K562 (cell line): ENCODE results near the gene JUND. TPM values are rescaled to one million over a fixed set of nuclear protein-coding genes. Genes with fewer than 3 reads are reported as not detected.

Experiments used
- ATF1 ChIP-seq, 2 experiments: fragments of 450-650 bp in 1 of 2; IDR thresholded peaks; 2 replicates each; pipeline ENCODE4 v1.6.1; 2016; ENCODE audit warnings: missing compliant biosample characterization in 1 of 2, missing genetic modification characterization in 1 of 2
- ERF ChIP-seq: fragments of 450-650 bp; formaldehyde crosslinking; IDR thresholded peaks from 2 replicates; pipeline ENCODE4 v1.4.0; 2020; ENCODE audit warnings: mild to moderate bottlenecking, mixed read lengths
- ESRRA ChIP-seq: fragments of 450-650 bp; IDR thresholded peaks from 2 replicates; pipeline ENCODE4 v1.6.1; 2014; ENCODE audit warnings: low read depth, mild to moderate bottlenecking, moderate library complexity, borderline replicate concordance
- FOXM1 ChIP-seq, 2 experiments: fragments of 450-650 bp in 1 of 2; sonication (generic) in 1 of 2; formaldehyde crosslinking in 1 of 2; IDR thresholded peaks; 2 replicates each; pipeline versions ENCODE4 v1.6.1 to v1.9.0; 2017 to 2022; ENCODE audit warnings: low read depth in 2 of 2, mild to moderate bottlenecking in 2 of 2, missing genetic modification reagents in 1 of 2, moderate library complexity in 1 of 2
- HCFC1 ChIP-seq: IDR thresholded peaks from 2 replicates; pipeline ENCODE4 v1.6.1; 2012; ENCODE audit warnings: low read depth, low read length, improper control_type of control experiment
- MEF2A ChIP-seq: IDR thresholded peaks from 2 replicates; pipeline ENCODE4 v1.6.1; 2011; ENCODE audit warnings: low read depth, mild to moderate bottlenecking, low read length, moderate library complexity; ENCODE audit not compliant: control insufficient read depth
- MIER1 ChIP-seq: fragments of 450-650 bp; IDR thresholded peaks from 2 replicates; pipeline ENCODE4 v1.6.1; 2016; ENCODE audit warnings: antibody characterized with exemption, mild to moderate bottlenecking, low read depth
- MXI1 ChIP-seq: IDR thresholded peaks from 2 replicates; pipeline ENCODE4 v1.6.1; 2011; ENCODE audit warnings: low read depth, mild to moderate bottlenecking, improper control_type of control experiment, low read length
- MYNN ChIP-seq, 2 experiments: sonication (generic); formaldehyde crosslinking in 1 of 2; IDR thresholded peaks; 2 replicates each; pipeline versions ENCODE4 v1.5.0 to v1.6.1; 2016 to 2020; ENCODE audit warnings: antibody characterized with exemption in 1 of 2, missing genetic modification reagents in 1 of 2
- NCOA6 ChIP-seq: fragments of 450-650 bp; IDR thresholded peaks from 2 replicates; pipeline ENCODE4 v1.6.1; 2017; ENCODE audit warnings: mild to moderate bottlenecking
- NEUROD1 ChIP-seq: fragments of 150-350 bp; IDR thresholded peaks from 2 replicates; pipeline ENCODE4 v1.6.1; 2014; ENCODE audit warnings: borderline replicate concordance, low read length, low read depth; ENCODE audit not compliant: partially characterized antibody
- SMARCE1 ChIP-seq: fragments of 450-650 bp; IDR thresholded peaks from 2 replicates; pipeline ENCODE4 v1.7.1; 2016; ENCODE audit warnings: mild to moderate bottlenecking
- ZMIZ1 ChIP-seq, 2 experiments: fragments of 150-350 bp in 1 of 2; IDR thresholded peaks; 2 replicates each; pipeline ENCODE4 v1.6.1; 2012 to 2016; ENCODE audit warnings: low read depth in 2 of 2, low read length in 2 of 2, mild to moderate bottlenecking in 1 of 2, moderate library complexity in 1 of 2
- polyA plus RNA-seq, 8 experiments: library from polyadenylated mRNA; depleted of rRNA in 4 of 8; stranded (reverse) in 5 of 8; unstranded in 3 of 8; fragments of >200 nt; fragmentation: Nextera tagmentation in 2 of 8; fragmentation: Illumina TruSeq in 1 of 8; extraction: Ambion mirVana in 2 of 8; extraction: Trizol in 1 of 8; gene quantifications; 2 replicates each; pipeline versions ENCODE4 v1.2.1 to v1.2.3, GENCODE V29; 2011 to 2014; ENCODE audit warnings: inconsistent platforms in 1 of 8, missing spikeins in 1 of 8
- total RNA-seq, 7 experiments: library from RNA; depleted of rRNA in 6 of 7; stranded (reverse); fragments of >200 nt in 6 of 7; fragmentation: Illumina TruSeq in 2 of 7; extraction: Trizol in 2 of 7; gene quantifications; 2 replicates each; pipeline versions ENCODE4 v1.2.1 to v1.2.3, GENCODE V29; 2011 to 2021; ENCODE audit warnings: low replicate concordance in 1 of 7
- TF ChIP-seq, protein P1 (sequence below), 2 experiments: fragments of 450-650 bp in 1 of 2; sonication (generic) in 1 of 2; formaldehyde crosslinking in 1 of 2; IDR thresholded peaks in 1 of 2; conservative IDR thresholded peaks in 1 of 2; 2 replicates each; pipeline versions ENCODE4 v1.6.1 to v1.8.1; 2016 to 2023; ENCODE audit warnings: mild to moderate bottlenecking in 2 of 2, moderate library complexity in 2 of 2, inconsistent platforms in 1 of 2, missing genetic modification reagents in 1 of 2
- TF ChIP-seq, protein P2 (sequence below): fragments of 450-650 bp; IDR thresholded peaks from 2 replicates; pipeline ENCODE4 v1.7.1; 2018; ENCODE audit warnings: mild to moderate bottlenecking, low read depth; ENCODE audit not compliant: partially characterized antibody

JUND gene
- total and polyA plus RNA-seq, 9 of the 15 experiments (the other 6 are each of a cell fraction or from before 2014, with no cell fraction given): 6.4 to 286 (median 42.3) TPM

DNA sequence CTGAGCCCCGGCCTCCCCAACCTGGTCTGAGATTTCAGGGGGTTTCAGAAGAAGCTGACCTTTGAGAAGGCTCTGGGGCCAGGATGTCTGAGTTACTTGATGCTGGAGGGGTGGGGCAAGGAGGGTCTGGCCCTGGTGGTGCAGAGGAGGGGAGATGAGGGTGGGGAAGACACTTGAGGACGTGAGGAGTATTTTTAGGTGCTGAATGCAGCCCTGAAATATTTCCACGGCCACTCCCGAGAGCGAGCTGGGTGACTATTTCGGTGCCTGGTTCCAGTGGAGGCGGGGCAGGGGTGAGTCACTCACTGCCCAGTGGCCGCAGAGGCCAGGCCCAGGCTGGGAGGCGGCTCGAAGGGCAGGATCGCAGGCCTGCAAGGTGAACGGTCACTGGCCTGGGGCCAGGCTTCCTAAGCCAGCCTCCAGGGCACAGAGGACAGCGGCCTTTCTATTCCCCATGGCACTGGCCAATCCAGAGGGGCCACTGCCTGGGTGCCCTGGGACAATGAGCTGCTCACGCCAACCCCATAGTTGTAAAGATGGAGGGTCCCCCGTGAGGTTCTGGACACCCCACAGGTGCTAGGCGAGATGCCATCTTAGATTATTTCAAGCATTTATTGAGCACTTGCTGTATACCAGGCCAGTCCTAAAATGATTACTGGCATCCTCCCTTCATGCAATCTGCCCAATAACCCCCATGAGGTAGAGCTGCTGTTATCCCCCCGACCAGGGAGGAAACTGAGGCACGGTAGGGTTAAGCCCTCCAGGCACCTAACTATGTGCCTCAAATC, 19.7 kb upstream of the JUND start (continued):
- 0 out of 2 replicates have a peak, but pooled peaks have one; percentile 23 for TF ChIP-seq MYNN (IDR thresholded peaks at IDR 0.05)
- TF ChIP-seq MYNN (CRISPR knock-in tag; IDR thresholded peaks at IDR 0.05): no peak
- TF ChIP-seq, protein P1, sequence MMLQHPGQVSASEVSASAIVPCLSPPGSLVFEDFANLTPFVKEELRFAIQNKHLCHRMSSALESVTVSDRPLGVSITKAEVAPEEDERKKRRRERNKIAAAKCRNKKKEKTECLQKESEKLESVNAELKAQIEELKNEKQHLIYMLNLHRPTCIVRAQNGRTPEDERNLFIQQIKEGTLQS (IDR thresholded peaks at IDR 0.05): peak; percentile 91
- TF ChIP-seq, protein P1 (CRISPR knock-in tag; conservative IDR thresholded peaks at IDR 0.05): no peak
- TF ChIP-seq ESRRA: peak; percentile 42; the same call in 1 of the 2 replicates
- TF ChIP-seq ERF (CRISPR knock-in tag): no peak
- TF ChIP-seq FOXM1 (IDR thresholded peaks at IDR 0.05; ENCODE audit: low read depth): no peak
- 0 out of 2 replicates have a peak, but pooled peaks have one; percentile 5 for TF ChIP-seq FOXM1 (CRISPR knock-in tag; IDR thresholded peaks at IDR 0.05; ENCODE audit: low read depth)
- peak; percentile 65; the same call in 1 of the 2 replicates for TF ChIP-seq SMARCE1
- no peak for TF ChIP-seq ATF1 (CRISPR knock-in tag; IDR thresholded peaks at IDR 0.05)
- TF ChIP-seq ATF1 (tag; IDR thresholded peaks at IDR 0.05): peak; percentile 15; the same call in 1 of the 2 replicates
- TF ChIP-seq MEF2A: 0 out of 2 replicates have a peak, but pooled peaks have one; percentile 40
- no peak for TF ChIP-seq MXI1
- no peak for TF ChIP-seq HCFC1
- no peak for TF ChIP-seq ZMIZ1 (IDR thresholded peaks at IDR 0.05; ENCODE audit: low read depth in 2 of 2, low read length in 2 of 2)
- TF ChIP-seq NCOA6: no peak
- TF ChIP-seq NEUROD1: peak; percentile 17
- TF ChIP-seq, protein P2, sequence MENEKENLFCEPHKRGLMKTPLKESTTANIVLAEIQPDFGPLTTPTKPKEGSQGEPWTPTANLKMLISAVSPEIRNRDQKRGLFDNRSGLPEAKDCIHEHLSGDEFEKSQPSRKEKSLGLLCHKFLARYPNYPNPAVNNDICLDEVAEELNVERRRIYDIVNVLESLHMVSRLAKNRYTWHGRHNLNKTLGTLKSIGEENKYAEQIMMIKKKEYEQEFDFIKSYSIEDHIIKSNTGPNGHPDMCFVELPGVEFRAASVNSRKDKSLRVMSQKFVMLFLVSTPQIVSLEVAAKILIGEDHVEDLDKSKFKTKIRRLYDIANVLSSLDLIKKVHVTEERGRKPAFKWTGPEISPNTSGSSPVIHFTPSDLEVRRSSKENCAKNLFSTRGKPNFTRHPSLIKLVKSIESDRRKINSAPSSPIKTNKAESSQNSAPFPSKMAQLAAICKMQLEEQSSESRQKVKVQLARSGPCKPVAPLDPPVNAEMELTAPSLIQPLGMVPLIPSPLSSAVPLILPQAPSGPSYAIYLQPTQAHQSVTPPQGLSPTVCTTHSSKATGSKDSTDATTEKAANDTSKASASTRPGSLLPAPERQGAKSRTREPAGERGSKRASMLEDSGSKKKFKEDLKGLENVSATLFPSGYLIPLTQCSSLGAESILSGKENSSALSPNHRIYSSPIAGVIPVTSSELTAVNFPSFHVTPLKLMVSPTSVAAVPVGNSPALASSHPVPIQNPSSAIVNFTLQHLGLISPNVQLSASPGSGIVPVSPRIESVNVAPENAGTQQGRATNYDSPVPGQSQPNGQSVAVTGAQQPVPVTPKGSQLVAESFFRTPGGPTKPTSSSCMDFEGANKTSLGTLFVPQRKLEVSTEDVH: no peak
- TF ChIP-seq MIER1: no peak
